AG09319 (cell line): ENCODE data around the gene ITGB2.
A peak's percentile ranks its signal among the peaks of the same experiment; 100 is the strongest.

Experiments
- DNase-seq: peaks from one replicate; pipeline ENCODE4 v3.0.0-alpha.2; 2010; ENCODE audit warnings: low read depth; ENCODE audit errors: extremely low read depth
- CTCF ChIP-seq: IDR thresholded peaks from 2 replicates; pipeline ENCODE4 v1.5.1; 2011; ENCODE audit warnings: low read depth, mild to moderate bottlenecking, inconsistent platforms, low read length, moderate library complexity

ITGB2 gene

GRCh38 chr21:44871576-44872269, 49.0 kb downstream of the ITGB2 start:
- TF ChIP-seq CTCF: no peak
- DNase-seq: peak; percentile 41

- TF ChIP-seq CTCF: no peak
These were observed 49.8 kb downstream of the ITGB2 start for GRCh38 chr21:44870748-44871495.

GRCh38 chr21:44869781-44870747, 50.6 kb downstream of the ITGB2 start:
- peak; percentile 71 for DNase-seq

More at GRCh38 chr21:44870748-44871495, 49.8 kb downstream of the ITGB2 start:
- no peak for DNase-seq

GRCh38 chr21:44868707-44869106, 52.0 kb downstream of the ITGB2 start:
- DNase-seq: no peak
- TF ChIP-seq CTCF: no peak

More at GRCh38 chr21:44869781-44870747, 50.6 kb downstream of the ITGB2 start:
- no peak for TF ChIP-seq CTCF

GRCh38 chr21:44867999-44868700, 52.5 kb downstream of the ITGB2 start:
- no peak for DNase-seq

More at GRCh38 chr21:44867999-44868700, 52.5 kb downstream of the ITGB2 start:
- no peak for TF ChIP-seq CTCF
